HL-60 (cell line): ENCODE results near the gene HOXD8.

Source experiments
- DNase-seq, 2 experiments: peaks; one replicate each; pipeline ENCODE4 v3.0.0-alpha.2; 2010 to 2020; ENCODE audit warnings: low read depth in 1 of 2, low spot score in 1 of 2
- H3K27ac ChIP-seq: fragments of 250-450 bp; sonication (Bioruptor Pico); replicated peaks from 2 replicates; pipeline ENCODE4 v1.5.1; 2020; ENCODE audit warnings: mild to moderate bottlenecking, moderate library complexity
- H3K27me3 ChIP-seq: fragments of 250-450 bp; sonication (Bioruptor Pico); 2 replicates; pipeline ENCODE4 v1.5.1; 2021; ENCODE audit warnings: mild to moderate bottlenecking, moderate library complexity; ENCODE audit not compliant: insufficient read depth, poor library complexity, severe bottlenecking
- H3K4me3 ChIP-seq: replicated peaks from 2 replicates; pipeline ENCODE4 v1.5.1; 2011; ENCODE audit warnings: mild to moderate bottlenecking, control low read depth, low read length; ENCODE audit not compliant: insufficient read depth
- GABPA ChIP-seq: IDR thresholded peaks from 2 replicates; pipeline ENCODE4 v1.6.1; 2012; ENCODE audit warnings: low read depth
- POLR2AphosphoS5 ChIP-seq: IDR thresholded peaks from 2 replicates; pipeline ENCODE4 v1.6.1; 2012; ENCODE audit warnings: low read depth
- SPI1 ChIP-seq: IDR thresholded peaks from 2 replicates; pipeline ENCODE4 v1.6.1; 2012; ENCODE audit warnings: low read depth, mild to moderate bottlenecking, borderline replicate concordance
- TF ChIP-seq, protein P1 (sequence below): IDR thresholded peaks from one replicate; pipeline ENCODE4 v1.5.1; 2011; ENCODE audit warnings: low read length, control low read depth, inconsistent platforms; ENCODE audit not compliant: insufficient read depth
- TF ChIP-seq, protein P2 (sequence below): IDR thresholded peaks from 2 replicates; pipeline ENCODE4 v1.6.1; 2012; ENCODE audit warnings: low read depth; ENCODE audit not compliant: insufficient replicate concordance

The HOXD8 gene

DNA sequence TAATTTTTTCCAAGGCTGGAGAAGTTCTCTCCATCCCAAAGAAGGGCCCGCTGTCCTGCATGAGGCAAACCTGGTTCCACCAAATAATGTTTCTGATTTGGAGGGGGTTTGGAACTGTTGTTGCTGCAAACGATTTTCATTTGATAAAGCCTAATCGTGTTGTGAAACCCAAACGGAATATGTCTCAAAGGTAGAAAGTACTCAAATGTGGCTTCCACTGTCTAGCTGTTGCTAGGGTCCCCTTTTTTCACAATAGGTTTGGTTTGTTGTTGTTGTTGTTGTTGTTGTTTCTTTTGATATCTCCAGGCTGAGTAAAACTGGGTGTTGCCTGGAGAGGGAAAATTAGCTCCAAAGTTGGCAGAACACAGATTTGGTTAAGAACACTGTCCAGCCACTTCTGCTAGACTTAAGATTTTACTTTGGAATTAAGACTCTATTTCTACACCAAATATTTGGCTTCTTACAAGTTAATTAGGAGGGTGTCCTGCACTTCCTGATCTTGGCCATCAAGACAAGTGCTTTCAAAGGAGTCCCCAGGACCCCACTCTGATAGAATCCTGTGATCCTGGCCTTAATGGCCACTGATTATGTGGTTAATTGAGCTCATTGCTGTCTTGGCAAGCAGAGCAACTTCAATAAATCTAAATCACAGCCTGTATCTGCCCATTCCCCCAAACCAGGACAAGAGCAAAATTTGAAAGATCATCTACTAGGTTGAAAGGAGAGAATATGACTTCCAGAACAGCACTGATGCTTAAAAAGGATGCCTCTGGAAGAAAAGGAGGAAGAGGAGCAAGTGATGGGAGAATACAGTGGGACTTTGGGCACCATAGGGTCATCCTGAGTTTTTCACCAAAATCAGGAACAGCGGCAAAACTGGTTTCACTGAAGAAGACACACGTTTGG lies 40.3 kb upstream of the HOXD8 start:
- no peak for DNase-seq
- H3K27me3 ChIP-seq, result peaks cover 88% of the 10 kb centered on the region
- no peak for TF ChIP-seq POLR2AphosphoS5
- no peak for TF ChIP-seq GABPA
- TF ChIP-seq, protein P1, sequence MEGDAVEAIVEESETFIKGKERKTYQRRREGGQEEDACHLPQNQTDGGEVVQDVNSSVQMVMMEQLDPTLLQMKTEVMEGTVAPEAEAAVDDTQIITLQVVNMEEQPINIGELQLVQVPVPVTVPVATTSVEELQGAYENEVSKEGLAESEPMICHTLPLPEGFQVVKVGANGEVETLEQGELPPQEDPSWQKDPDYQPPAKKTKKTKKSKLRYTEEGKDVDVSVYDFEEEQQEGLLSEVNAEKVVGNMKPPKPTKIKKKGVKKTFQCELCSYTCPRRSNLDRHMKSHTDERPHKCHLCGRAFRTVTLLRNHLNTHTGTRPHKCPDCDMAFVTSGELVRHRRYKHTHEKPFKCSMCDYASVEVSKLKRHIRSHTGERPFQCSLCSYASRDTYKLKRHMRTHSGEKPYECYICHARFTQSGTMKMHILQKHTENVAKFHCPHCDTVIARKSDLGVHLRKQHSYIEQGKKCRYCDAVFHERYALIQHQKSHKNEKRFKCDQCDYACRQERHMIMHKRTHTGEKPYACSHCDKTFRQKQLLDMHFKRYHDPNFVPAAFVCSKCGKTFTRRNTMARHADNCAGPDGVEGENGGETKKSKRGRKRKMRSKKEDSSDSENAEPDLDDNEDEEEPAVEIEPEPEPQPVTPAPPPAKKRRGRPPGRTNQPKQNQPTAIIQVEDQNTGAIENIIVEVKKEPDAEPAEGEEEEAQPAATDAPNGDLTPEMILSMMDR, result no peak
- TF ChIP-seq, protein P2, sequence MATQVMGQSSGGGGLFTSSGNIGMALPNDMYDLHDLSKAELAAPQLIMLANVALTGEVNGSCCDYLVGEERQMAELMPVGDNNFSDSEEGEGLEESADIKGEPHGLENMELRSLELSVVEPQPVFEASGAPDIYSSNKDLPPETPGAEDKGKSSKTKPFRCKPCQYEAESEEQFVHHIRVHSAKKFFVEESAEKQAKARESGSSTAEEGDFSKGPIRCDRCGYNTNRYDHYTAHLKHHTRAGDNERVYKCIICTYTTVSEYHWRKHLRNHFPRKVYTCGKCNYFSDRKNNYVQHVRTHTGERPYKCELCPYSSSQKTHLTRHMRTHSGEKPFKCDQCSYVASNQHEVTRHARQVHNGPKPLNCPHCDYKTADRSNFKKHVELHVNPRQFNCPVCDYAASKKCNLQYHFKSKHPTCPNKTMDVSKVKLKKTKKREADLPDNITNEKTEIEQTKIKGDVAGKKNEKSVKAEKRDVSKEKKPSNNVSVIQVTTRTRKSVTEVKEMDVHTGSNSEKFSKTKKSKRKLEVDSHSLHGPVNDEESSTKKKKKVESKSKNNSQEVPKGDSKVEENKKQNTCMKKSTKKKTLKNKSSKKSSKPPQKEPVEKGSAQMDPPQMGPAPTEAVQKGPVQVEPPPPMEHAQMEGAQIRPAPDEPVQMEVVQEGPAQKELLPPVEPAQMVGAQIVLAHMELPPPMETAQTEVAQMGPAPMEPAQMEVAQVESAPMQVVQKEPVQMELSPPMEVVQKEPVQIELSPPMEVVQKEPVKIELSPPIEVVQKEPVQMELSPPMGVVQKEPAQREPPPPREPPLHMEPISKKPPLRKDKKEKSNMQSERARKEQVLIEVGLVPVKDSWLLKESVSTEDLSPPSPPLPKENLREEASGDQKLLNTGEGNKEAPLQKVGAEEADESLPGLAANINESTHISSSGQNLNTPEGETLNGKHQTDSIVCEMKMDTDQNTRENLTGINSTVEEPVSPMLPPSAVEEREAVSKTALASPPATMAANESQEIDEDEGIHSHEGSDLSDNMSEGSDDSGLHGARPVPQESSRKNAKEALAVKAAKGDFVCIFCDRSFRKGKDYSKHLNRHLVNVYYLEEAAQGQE, result no peak
- no peak for TF ChIP-seq SPI1
- no peak overlapping the region for H3K27ac ChIP-seq
- no peak overlapping the region for H3K4me3 ChIP-seq

DNA sequence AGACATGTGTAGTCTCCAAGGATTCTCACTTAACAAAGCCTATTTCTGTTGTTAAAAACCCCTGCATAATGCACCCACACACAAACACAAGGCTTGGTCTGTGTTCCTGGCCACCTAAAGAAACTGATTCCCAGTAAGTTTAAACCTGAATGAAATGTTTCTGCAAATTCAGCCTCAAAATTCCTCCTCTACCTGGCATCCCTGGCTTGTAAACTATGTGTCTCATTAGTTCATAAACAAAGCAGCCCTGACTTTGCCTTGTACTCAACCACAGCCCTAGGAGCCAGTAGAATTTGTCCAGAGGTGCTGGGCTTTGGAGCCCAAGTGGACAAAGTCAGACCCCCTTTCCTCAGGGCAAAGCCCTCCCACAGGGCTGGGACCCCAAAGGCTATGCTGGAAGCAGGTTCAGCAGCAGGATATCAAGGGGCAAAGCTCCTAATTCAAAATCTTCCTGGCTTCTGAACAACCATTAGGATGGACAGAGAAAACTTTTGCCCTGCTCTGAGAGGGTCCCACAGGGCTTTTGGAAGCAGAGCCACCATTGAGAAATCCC lies 39.6 kb upstream of the HOXD8 start:
- H3K27ac ChIP-seq, result no peak overlapping the region
- TF ChIP-seq POLR2AphosphoS5 (no peak), SPI1 (no peak)
- TF ChIP-seq, protein P1, result no peak
- TF ChIP-seq, protein P2, result no peak
- H3K27me3 ChIP-seq, result peaks cover 89% of the 10 kb centered on the region
- H3K4me3 ChIP-seq, result no peak overlapping the region
- no peak for DNase-seq

DNA sequence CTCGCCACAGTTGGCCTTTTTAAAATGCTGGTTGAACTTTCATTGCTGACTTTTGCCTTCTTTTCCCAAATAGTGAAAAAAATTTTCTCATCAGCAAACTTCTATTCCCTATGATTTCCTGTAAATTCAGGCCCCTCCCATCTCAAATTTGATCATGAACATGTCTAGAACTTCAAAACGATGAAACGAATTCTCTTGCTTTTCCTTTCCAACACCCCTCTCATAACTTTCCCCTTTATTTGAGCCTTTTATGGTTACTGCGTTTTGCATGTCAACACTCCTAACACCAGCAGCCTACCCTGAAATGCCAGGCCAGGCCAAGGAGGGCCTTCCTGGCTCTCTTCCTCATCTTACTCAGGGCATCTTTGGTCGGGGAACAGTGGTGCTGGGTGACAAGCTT lies 38.6 kb upstream of the HOXD8 start:
- TF ChIP-seq POLR2AphosphoS5 (no peak), SPI1 (no peak), GABPA (no peak)
- TF ChIP-seq, protein P1, result no peak
- TF ChIP-seq, protein P2, result no peak
- Histone ChIP-seq H3K27me3 (peaks cover 88% of the 10 kb centered on the region), H3K4me3 (no peak overlapping the region), H3K27ac (no peak overlapping the region)
- DNase-seq, result no peak
